ENCODE measurements around the gene ERICH3.

The ERICH3 gene

DNA sequence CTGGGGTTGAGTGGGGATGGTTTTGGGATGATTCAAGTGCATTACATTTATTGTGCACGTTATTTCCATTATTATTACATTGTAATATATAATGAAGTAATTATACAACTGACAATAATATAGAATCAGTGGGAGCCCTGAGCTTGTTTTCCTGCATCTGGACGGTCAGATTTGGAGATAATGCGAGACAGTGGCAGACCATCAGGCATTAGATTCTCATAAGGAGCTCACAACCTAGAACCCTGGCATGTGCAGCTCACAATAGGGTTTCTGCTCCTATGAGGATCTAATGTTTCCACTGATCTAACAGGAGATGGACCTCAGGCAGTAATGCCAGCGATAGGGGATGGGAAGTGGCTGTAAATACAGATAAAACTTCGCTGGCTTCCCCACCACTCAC lies 83.3 kb downstream of the ERICH3 start:
- no peak for DNase-seq

GRCh38 chr1:74587888-74588287 lies 85.7 kb downstream of the ERICH3 start:
- no peak for DNase-seq

- DNase-seq: no peak
These were observed 87.2 kb downstream of the ERICH3 start for GRCh38 chr1:74586253-74586897.

DNA sequence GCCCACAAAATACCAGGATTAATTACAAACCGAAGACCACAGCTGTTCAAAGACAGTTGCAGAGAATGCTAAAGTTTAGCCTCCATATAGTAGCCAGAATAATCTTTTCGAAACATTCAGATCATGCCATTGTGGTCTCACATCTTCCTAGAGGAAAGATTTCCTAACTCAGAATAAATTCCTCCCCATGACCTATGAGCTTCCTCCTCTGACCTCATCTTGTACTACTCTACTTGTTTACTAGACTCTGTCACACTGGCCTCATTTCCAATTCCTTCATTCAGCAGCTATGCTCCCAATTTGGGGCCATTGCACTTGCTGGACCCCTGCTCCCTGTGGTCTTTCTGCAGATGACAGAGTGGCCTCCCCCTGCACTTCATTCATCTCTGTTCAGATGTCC lies 89.4 kb downstream of the ERICH3 start:
- no peak for DNase-seq

DNA sequence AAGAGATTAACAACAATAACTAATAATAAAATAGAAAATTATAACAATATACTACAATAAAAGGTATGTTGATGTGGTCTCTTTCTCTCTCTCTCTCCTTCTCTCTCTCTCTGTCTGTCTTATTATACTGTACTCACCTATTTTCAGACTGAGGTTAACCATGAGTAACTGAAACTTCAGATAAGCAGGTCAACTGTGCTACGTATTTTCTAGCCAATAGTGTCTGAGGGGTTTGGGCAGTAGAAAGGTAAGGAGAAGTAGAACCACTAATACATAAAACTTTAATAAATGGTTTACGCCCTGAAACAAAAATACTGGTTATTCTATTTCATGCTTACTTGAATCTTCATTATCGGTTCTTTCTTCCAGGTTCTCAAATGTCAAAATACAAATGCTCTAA lies 90.2 kb downstream of the ERICH3 start:
- DNase-seq: no peak

- no peak for DNase-seq
These were observed 94.2 kb downstream of the ERICH3 start for GRCh38 chr1:74579425-74579824.

DNA sequence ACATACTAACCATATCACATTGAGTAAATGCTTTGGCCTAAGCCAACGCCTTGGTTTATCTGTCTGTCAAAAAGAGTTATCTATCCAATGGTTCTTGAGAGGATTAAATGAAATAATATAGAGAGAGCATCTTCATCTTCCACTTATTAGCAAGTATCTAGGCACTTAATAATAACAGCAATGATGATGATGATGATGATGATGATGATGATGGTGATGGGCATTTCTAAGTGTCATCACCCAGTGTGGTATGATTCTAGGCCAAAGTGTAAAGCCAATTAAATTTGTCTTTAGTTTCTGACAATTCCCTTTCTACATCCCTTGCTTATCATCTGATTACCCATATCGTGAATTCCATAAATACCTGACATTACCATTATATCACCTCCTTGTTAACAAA lies 95.5 kb downstream of the ERICH3 start:
- no peak for DNase-seq

- no peak for DNase-seq
These were observed 101.7 kb downstream of the ERICH3 start for GRCh38 chr1:74571891-74572290.

DNA sequence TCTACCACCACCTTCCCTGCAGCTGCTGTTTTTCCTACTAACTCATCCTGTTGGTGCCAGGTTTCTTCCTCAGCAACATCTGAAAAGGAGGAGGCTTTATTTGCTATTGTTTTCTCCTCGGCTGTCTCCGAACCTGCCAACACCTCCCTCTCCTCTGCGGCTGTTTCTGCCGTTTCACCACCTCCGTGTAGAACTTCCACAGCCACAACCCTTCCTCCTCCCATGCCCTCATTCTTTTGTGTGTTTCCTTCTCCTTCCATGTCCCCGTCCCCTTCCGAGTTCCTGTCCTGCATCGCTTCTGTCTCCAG lies 102.1 kb downstream of the ERICH3 start:
- no peak for DNase-seq

GRCh38 chr1:74570797-74571492 lies 102.6 kb downstream of the ERICH3 start:
- no peak for DNase-seq

DNA sequence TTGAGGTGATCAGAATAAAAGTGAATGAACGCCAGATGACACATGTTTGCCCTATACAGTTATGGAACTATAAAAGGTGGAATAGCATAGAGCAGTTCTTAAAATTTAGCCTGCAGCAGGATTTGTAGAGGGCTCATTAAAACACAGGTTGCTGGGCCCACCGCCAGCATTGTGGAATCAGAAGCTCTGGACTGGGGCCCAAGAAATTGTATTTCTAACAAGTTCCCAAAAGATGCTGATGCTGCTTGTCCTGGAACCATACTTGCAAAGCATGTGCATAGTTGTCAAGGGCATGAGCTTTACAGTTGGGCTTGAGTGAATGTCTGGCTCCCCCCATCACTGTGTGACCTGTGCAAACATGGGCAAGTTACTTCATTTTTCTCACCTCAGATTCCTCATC lies 123.7 kb downstream of the ERICH3 start:
- no peak for DNase-seq

DNA sequence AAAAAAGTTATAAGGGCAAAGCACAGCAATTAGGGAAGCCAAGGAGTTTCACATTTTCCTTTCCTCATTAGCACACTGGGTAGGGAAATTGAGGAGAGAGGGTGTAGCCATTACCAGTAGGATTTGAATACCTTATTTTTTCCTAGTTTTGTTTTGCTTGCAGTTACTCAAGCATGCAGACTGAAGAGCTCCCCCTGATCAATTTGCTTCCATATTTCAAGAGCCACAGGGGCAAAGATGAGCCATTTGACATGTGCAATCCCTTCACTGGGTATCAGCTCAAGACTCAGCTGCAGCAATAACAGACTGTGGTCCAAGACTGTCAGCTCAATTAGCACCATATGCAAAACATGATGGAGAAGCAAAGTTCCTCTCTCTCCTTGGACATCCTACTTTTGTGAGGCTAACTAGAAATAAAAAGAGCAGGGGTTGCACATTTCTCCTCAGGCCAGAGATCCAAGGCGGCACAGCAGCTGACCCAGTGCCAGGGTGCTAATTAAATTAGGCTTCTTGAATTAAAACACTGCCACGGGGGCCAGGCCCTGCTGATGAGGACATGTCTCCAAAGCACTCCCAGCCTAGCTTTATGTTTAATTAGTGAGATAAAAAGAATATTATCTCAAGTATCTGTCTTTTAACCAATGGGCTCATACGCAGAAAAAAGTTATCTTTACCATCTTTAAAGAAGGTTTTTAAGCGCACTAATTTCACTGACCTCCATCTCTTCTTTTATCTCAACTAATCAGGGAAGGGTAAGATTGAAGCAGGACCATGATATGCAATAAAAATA lies 124.4 kb downstream of the ERICH3 start:
- no peak for DNase-seq

GRCh38 chr1:74545821-74546220 lies 127.8 kb downstream of the ERICH3 start:
- DNase-seq: no peak

GRCh38 chr1:74534241-74534640 lies 139.4 kb downstream of the ERICH3 start:
- DNase-seq: no peak

DNA sequence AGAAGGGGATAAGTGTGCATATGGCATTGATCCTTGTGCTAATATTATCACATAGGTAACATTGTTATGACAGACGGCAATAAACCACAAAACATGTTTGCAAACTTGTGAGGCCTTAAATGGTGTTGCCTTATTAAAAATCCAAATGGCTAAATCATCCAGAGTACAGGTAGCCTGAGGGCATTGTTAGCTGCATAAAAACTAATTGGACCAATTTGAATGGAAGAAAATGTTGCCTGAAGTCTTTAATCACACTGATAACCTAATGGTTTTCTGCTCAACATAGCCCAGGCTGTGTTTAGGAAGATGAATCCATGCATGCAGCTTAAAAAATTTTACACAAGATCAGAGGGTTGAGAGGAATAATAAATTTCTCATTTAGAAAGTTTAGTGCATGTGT lies 141.8 kb downstream of the ERICH3 start:
- DNase-seq: no peak

DNA sequence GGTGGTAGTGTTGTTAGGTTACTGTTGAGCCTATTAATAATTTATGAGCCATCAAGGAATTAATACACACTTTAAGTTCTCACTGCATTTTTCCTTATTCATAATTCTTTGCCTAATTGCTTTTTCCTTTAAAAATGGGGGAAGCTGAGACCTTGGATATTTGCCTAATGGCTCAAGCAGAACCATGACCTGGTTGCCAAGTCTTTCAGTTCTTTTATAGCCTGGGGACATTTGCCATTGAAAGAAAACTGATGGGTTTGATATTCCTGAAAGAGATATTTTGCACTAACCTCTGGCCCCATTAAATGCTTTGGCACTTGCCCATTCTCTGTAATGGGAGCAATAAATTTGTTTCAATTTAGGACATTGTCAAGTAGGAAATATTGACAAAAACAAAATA lies 142.7 kb downstream of the ERICH3 start:
- DNase-seq: no peak

GRCh38 chr1:74528123-74528522 lies 145.5 kb downstream of the ERICH3 start:
- DNase-seq: no peak

GRCh38 chr1:74526708-74527107 lies 146.9 kb downstream of the ERICH3 start:
- DNase-seq: no peak

GRCh38 chr1:74523873-74524480 lies 149.6 kb downstream of the ERICH3 start:
- no peak for DNase-seq

- DNase-seq: no peak
These were observed 151.4 kb downstream of the ERICH3 start for GRCh38 chr1:74522148-74522547.

All from C1 segment of cervical spinal cord (tissue), 14 donors.